OCI-LY7 (cell line): ENCODE data around the gene DNAJB1. TPM values are rescaled to one million over a fixed set of nuclear protein-coding genes. Genes with fewer than 3 reads are reported as not detected.
A peak's percentile ranks its signal among the peaks of the same experiment; 100 is the strongest.

Experiments
- BruUV-seq: library from RNA; stranded (reverse); fragments of 400-500 nt; replicated peaks from 2 replicates; lab custom pipeline; 2021; lab: Mats Ljungman, UMichigan
- CTCF ChIA-PET: fragments of 300-600 bp; sonication (Branson Sonifier 250); formaldehyde crosslinking; loops from one replicate; lab custom pipeline; 2022; ENCODE audit warnings: antibody characterized with exemption; ENCODE audit not compliant: unreplicated experiment; lab: Charles Lee
- POLR2A ChIA-PET: fragments of 300-600 bp; sonication (Branson Sonifier 250); formaldehyde crosslinking; loops from one replicate; lab custom pipeline; 2022; ENCODE audit warnings: antibody characterized with exemption; lab: Charles Lee
- DNase-seq: peaks from one replicate; pipeline ENCODE4 v3.0.0-alpha.2; 2015; ENCODE audit warnings: low spot score
- H2AFZ ChIP-seq: fragments of 200-600 bp; sonication (generic), shearing (Covaris generic); 2 replicates; pipeline ENCODE4 v1.6.1; 2014; ENCODE audit warnings: mild to moderate bottlenecking, antibody characterized with exemption, low read length, moderate library complexity
- H3K27ac ChIP-seq: fragments of 200-600 bp; sonication (generic); 2 replicates; pipeline ENCODE4 v1.5.1; 2014; ENCODE audit warnings: mixed run types, low read depth, mild to moderate bottlenecking, moderate library complexity, low read length, inconsistent platforms; ENCODE audit not compliant: poor library complexity, severe bottlenecking
- H3K36me3 ChIP-seq: fragments of 200-600 bp; sonication (generic); 2 replicates; pipeline ENCODE4 v1.6.1; 2014; ENCODE audit warnings: mild to moderate bottlenecking, antibody characterized with exemption, low read length, moderate library complexity, mixed read lengths; ENCODE audit not compliant: insufficient read depth
- H3K4me1 ChIP-seq: fragments of 200-600 bp; sonication (generic); 2 replicates; pipeline ENCODE4 v1.5.1; 2014; ENCODE audit warnings: mild to moderate bottlenecking, low read length; ENCODE audit not compliant: insufficient read depth, poor library complexity, severe bottlenecking
- H3K4me2 ChIP-seq: fragments of 200-600 bp; sonication (generic); 2 replicates; pipeline ENCODE4 v1.6.1; 2014; ENCODE audit warnings: mild to moderate bottlenecking, low read length
- H3K4me3 ChIP-seq: fragments of 200-600 bp; sonication (generic); 2 replicates; pipeline ENCODE4 v1.5.1; 2014; ENCODE audit warnings: mild to moderate bottlenecking, low read depth, low read length; ENCODE audit not compliant: poor library complexity, severe bottlenecking
- H3K79me2 ChIP-seq: fragments of 200-600 bp; sonication (generic); 2 replicates; pipeline ENCODE4 v1.6.1; 2016; ENCODE audit warnings: low read depth, mild to moderate bottlenecking, low read length, moderate library complexity, mixed read lengths; ENCODE audit not compliant: insufficient read depth
- H3K9me2 ChIP-seq: fragments of 200-600 bp; sonication (generic); 2 replicates; pipeline ENCODE4 v1.6.1; 2016; ENCODE audit warnings: mild to moderate bottlenecking, low read length, mixed read lengths; ENCODE audit not compliant: insufficient read depth
- H3K9me3 ChIP-seq: fragments of 200-600 bp; sonication (generic); 2 replicates; pipeline ENCODE4 v1.6.1; 2014; ENCODE audit warnings: mild to moderate bottlenecking, mixed run types, low read length, mixed read lengths
- H4K20me1 ChIP-seq: fragments of 200-600 bp; sonication (generic); 2 replicates; pipeline ENCODE4 v1.6.1; 2014; ENCODE audit warnings: mild to moderate bottlenecking, antibody characterized with exemption, low read length, moderate library complexity, mixed read lengths; ENCODE audit not compliant: insufficient read depth
- CTCF ChIP-seq: fragments of 200-600 bp; sonication (generic); conservative IDR thresholded peaks from 2 replicates; pipeline ENCODE4 v1.5.1; 2014; ENCODE audit warnings: mild to moderate bottlenecking, antibody characterized with exemption, low read length, moderate library complexity, mixed read lengths
- EZH2phosphoT487 ChIP-seq: fragments of 200-600 bp; sonication (generic); IDR thresholded peaks from 2 replicates; pipeline ENCODE4 v1.6.1; 2018; ENCODE audit warnings: low read depth, borderline replicate concordance, mild to moderate bottlenecking, mixed run types, antibody characterized with exemption, low read length, moderate library complexity, mixed read lengths
- intact Hi-C: fragments of 100-400 bp; cut with micrococcal nuclease; formaldehyde crosslinking; loops from one replicate; pipeline ENCODE4 v1.10.0; 2022; ENCODE audit not compliant: unreplicated experiment
- total RNA-seq, 2 experiments: library from RNA; depleted of rRNA in 1 of 2; stranded (reverse); fragments of >200 nt in 1 of 2; shearing (Covaris generic) in 1 of 2; gene quantifications; 2 replicates each; pipeline ENCODE4 v1.2.3, GENCODE V29; 2014 to 2022

Gene DNAJB1
- total RNA-seq, 2 experiments from 2014 or later: 63.7 to 76.7 TPM

- Histone ChIP-seq H3K79me2 (peaks cover 40% of the 10 kb centered on the region; the same call in 1 of the 2 replicates), H3K4me2 (peak overlapping the region; percentile 48), H4K20me1 (no peaks in the 10 kb centered on the region), H3K9me3 (no peaks in the 10 kb centered on the region), H3K4me3 (peak overlapping the region; percentile 1), H3K4me1 (peaks cover 12% of the 10 kb centered on the region), H3K9me2 (no peaks in the 10 kb centered on the region), H3K27ac (no peak overlapping the region), H2AFZ (no peak overlapping the region), H3K36me3 (peaks cover 23% of the 10 kb centered on the region)
- DNase-seq: peak; percentile 72
- TF ChIP-seq CTCF (no peak), EZH2phosphoT487 (no peak)
- ChIA-PET CTCF (no interaction called here), POLR2A (interaction anchor here (0.7 kb wide), 1 partner anchor 85 kb away, joined by 6 read pairs; no protein-coding TSS in a partner anchor)
- no TSS peak for BruUV-seq
- intact Hi-C loops: no loop called here
Measured at GRCh38 chr19:14536926-14537692, 18.9 kb upstream of the DNAJB1 start.

- no peak for DNase-seq
- no peak overlapping the region for H3K4me2 ChIP-seq
- POLR2A ChIA-PET: interaction anchor here (1.0 to 1.2 kb wide), 2 partner anchors 11 to 33 kb away, joined by 3 to 4 read pairs; no protein-coding TSS in a partner anchor
Measured at GRCh38 chr19:14533450-14533849, 15.3 kb upstream of the DNAJB1 start.

More at GRCh38 chr19:14533450-14533849, 15.3 kb upstream of the DNAJB1 start:
- BruUV-seq: no TSS peak
- Histone ChIP-seq H3K9me2 (no peaks in the 10 kb centered on the region), H2AFZ (no peak overlapping the region), H3K4me3 (no peak overlapping the region), H3K79me2 (peaks cover 54% of the 10 kb centered on the region), H3K36me3 (peaks cover 19% of the 10 kb centered on the region), H3K27ac (no peak overlapping the region), H3K4me1 (peaks cover 35% of the 10 kb centered on the region), H4K20me1 (0 out of 2 replicates have a peak, but pooled peaks cover 5% of the 10 kb centered on the region), H3K9me3 (no peaks in the 10 kb centered on the region)
- intact Hi-C loops: no loop called here
- no peak for TF ChIP-seq EZH2phosphoT487
- TF ChIP-seq CTCF: no peak
- CTCF ChIA-PET: no interaction called here
